H1 (cell line): ENCODE measurements around the gene SYNDIG1. TPM values are rescaled to one million over a fixed set of nuclear protein-coding genes. Genes with fewer than 3 reads are reported as not detected.

Experiments
- EZH2 ChIP-seq: fragments of 200-600 bp; sonication (generic); IDR thresholded peaks from 2 replicates; pipeline ENCODE4 v1.7.1; 2012; ENCODE audit warnings: low read depth, mild to moderate bottlenecking, moderate library complexity, low read length, inconsistent platforms; ENCODE audit not compliant: severe bottlenecking
- HDAC2 ChIP-seq, 2 experiments: fragments of 300-600 bp in 1 of 2; sonication (generic) in 1 of 2; IDR thresholded peaks; 2 replicates each; pipeline ENCODE4 v1.6.1; 2011 to 2012; ENCODE audit warnings: low read depth in 2 of 2, low read length in 2 of 2, mild to moderate bottlenecking in 2 of 2, moderate library complexity in 2 of 2, borderline replicate concordance in 1 of 2, inconsistent platforms in 1 of 2
- polyA plus RNA-seq, 7 experiments: library from polyadenylated mRNA; depleted of rRNA in 3 of 7; stranded (reverse) in 5 of 7; unstranded in 2 of 7; fragments of >200 nt in 5 of 7; fragments of 200-250 nt in 2 of 7; gene quantifications; 1 replicate in 5 of 7; 2 replicates in 1 of 7; 4 replicates in 1 of 7; pipeline versions ENCODE4 v1.2.1 to v1.2.3, GENCODE V29; 2011 to 2013; ENCODE audit warnings: missing spikeins in 2 of 7, mixed read lengths in 2 of 7
- total RNA-seq: library from RNA; stranded (reverse); fragmentation: NEBNext Ultra II Directional; extraction: Animal tissue kit (Norgen Biotek cat#: 25700); gene quantifications from 2 replicates; pipeline ENCODE4 v1.2.1, GENCODE V29; 2021
- TF ChIP-seq, protein P1 (sequence below): fragments of 300-600 bp; sonication (generic); IDR thresholded peaks from 2 replicates; pipeline ENCODE4 v1.7.1; 2012; ENCODE audit warnings: low read length, moderate library complexity, mild to moderate bottlenecking, inconsistent platforms; ENCODE audit not compliant: insufficient replicate concordance
- TF ChIP-seq, protein P2 (sequence below): IDR thresholded peaks from 2 replicates; pipeline ENCODE4 v1.6.1; 2012; ENCODE audit warnings: inconsistent platforms

The SYNDIG1 gene
- total and polyA plus RNA-seq, 2 of the 8 experiments (the other 6 are each of a cell fraction or from before 2014, with no cell fraction given) = 6.5 to 7.8 TPM

DNA sequence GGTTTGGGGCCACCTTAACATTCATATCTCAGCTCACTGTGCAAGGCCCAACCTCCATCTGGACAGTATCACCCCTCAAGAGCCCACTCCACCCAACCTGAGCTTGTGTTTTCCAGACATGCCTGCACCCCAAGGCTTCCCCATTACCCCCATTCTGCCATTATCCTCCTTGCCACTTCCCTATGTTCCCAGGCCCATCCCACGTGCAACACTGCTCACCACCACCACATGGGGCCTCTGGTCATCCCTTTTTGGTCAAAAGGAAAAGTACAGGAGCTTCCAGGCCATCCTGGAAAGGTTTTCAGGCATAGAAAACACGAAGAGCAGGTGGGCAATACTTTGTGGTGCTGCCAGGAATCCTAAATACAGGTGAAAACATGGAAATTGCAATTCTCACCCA lies 140.3 kb downstream of the SYNDIG1 start (continued):
- TF ChIP-seq, protein P1, sequence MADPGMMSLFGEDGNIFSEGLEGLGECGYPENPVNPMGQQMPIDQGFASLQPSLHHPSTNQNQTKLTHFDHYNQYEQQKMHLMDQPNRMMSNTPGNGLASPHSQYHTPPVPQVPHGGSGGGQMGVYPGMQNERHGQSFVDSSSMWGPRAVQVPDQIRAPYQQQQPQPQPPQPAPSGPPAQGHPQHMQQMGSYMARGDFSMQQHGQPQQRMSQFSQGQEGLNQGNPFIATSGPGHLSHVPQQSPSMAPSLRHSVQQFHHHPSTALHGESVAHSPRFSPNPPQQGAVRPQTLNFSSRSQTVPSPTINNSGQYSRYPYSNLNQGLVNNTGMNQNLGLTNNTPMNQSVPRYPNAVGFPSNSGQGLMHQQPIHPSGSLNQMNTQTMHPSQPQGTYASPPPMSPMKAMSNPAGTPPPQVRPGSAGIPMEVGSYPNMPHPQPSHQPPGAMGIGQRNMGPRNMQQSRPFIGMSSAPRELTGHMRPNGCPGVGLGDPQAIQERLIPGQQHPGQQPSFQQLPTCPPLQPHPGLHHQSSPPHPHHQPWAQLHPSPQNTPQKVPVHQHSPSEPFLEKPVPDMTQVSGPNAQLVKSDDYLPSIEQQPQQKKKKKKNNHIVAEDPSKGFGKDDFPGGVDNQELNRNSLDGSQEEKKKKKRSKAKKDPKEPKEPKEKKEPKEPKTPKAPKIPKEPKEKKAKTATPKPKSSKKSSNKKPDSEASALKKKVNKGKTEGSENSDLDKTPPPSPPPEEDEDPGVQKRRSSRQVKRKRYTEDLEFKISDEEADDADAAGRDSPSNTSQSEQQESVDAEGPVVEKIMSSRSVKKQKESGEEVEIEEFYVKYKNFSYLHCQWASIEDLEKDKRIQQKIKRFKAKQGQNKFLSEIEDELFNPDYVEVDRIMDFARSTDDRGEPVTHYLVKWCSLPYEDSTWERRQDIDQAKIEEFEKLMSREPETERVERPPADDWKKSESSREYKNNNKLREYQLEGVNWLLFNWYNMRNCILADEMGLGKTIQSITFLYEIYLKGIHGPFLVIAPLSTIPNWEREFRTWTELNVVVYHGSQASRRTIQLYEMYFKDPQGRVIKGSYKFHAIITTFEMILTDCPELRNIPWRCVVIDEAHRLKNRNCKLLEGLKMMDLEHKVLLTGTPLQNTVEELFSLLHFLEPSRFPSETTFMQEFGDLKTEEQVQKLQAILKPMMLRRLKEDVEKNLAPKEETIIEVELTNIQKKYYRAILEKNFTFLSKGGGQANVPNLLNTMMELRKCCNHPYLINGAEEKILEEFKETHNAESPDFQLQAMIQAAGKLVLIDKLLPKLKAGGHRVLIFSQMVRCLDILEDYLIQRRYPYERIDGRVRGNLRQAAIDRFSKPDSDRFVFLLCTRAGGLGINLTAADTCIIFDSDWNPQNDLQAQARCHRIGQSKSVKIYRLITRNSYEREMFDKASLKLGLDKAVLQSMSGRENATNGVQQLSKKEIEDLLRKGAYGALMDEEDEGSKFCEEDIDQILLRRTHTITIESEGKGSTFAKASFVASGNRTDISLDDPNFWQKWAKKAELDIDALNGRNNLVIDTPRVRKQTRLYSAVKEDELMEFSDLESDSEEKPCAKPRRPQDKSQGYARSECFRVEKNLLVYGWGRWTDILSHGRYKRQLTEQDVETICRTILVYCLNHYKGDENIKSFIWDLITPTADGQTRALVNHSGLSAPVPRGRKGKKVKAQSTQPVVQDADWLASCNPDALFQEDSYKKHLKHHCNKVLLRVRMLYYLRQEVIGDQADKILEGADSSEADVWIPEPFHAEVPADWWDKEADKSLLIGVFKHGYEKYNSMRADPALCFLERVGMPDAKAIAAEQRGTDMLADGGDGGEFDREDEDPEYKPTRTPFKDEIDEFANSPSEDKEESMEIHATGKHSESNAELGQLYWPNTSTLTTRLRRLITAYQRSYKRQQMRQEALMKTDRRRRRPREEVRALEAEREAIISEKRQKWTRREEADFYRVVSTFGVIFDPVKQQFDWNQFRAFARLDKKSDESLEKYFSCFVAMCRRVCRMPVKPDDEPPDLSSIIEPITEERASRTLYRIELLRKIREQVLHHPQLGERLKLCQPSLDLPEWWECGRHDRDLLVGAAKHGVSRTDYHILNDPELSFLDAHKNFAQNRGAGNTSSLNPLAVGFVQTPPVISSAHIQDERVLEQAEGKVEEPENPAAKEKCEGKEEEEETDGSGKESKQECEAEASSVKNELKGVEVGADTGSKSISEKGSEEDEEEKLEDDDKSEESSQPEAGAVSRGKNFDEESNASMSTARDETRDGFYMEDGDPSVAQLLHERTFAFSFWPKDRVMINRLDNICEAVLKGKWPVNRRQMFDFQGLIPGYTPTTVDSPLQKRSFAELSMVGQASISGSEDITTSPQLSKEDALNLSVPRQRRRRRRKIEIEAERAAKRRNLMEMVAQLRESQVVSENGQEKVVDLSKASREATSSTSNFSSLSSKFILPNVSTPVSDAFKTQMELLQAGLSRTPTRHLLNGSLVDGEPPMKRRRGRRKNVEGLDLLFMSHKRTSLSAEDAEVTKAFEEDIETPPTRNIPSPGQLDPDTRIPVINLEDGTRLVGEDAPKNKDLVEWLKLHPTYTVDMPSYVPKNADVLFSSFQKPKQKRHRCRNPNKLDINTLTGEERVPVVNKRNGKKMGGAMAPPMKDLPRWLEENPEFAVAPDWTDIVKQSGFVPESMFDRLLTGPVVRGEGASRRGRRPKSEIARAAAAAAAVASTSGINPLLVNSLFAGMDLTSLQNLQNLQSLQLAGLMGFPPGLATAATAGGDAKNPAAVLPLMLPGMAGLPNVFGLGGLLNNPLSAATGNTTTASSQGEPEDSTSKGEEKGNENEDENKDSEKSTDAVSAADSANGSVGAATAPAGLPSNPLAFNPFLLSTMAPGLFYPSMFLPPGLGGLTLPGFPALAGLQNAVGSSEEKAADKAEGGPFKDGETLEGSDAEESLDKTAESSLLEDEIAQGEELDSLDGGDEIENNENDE = no peak
- TF ChIP-seq, protein P2, sequence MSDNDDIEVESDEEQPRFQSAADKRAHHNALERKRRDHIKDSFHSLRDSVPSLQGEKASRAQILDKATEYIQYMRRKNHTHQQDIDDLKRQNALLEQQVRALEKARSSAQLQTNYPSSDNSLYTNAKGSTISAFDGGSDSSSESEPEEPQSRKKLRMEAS = no peak
- TF ChIP-seq EZH2 = no peak
- TF ChIP-seq HDAC2 (IDR thresholded peaks at IDR 0.05; ENCODE audit: borderline replicate concordance in 1 of 2, low read depth in 2 of 2, low read length in 2 of 2) = no peak
